ENCODE data around the gene LTA.

LTA gene

GRCh38 chr6:31543639-31544038, 28.4 kb upstream of the LTA start:
- no peak for DNase-seq

DNA sequence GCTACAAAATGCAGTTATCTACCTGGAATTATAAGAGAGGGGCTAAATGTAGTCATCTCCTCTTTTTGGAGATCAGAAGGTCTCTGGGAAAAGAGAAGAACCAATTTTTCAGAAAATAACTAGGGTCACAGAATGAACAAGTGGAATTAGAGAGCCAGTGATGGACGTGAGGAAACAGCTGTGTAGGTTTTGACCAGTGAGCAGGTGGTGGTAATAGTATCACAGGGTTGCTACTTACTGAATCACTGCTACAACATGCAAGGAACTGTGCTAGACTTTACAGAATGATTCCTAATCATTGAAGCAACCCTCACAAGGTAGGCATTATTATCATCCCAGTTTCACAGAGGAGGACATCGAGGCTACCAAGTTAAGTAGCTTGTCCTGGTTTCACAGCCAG, 27.4 kb upstream of the LTA start:
- no peak for DNase-seq

GRCh38 chr6:31545291-31545690, 26.8 kb upstream of the LTA start:
- no peak for DNase-seq

DNA sequence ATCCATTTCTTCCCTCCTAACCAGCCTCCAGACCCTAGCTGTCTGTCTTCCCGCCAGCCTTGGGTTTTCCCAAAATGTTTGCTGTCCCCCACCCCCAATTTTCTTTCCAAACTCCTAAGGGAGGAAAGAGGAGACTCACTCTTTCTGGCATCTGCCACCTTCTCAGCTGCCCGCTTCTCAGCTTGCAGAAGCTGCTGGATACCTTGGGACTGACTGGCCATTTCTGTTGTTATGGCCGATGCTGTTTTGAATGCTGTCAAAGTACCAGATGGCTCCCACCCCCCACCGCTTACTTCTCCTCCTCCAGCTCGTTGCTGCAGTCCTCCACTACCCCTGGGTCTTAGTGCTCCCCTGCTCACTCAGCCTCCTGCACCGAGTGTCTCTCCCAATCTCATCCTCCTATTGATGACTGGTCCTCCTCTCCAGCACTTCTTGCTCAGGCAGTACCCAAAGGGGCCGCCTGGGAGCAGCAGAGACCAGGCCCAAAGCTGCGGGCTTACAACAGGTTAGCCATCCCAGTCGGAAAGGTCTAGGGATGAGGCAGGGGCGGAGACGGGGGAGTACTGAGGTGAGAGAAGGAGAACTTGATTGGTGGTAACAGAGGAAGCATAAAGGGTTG, 25.6 kb upstream of the LTA start, which contains the start of gene ATP6V1G2:
TSS of gene ATP6V1G2 (minus strand) at position 270 of the 619 bp plus-strand sequence. CDS start at position 221, 49 bp downstream.
- DNase-seq: peak; percentile 80 to 85

GRCh38 chr6:31546958-31547726, 24.9 kb upstream of the LTA start, which contains the start of gene NFKBIL1:
NFKBIL1 (plus strand) TSS chr6:31547608; CDS start chr6:31547695, 87 bp downstream.
- DNase-seq: peak; percentile 86 to 89

DNA sequence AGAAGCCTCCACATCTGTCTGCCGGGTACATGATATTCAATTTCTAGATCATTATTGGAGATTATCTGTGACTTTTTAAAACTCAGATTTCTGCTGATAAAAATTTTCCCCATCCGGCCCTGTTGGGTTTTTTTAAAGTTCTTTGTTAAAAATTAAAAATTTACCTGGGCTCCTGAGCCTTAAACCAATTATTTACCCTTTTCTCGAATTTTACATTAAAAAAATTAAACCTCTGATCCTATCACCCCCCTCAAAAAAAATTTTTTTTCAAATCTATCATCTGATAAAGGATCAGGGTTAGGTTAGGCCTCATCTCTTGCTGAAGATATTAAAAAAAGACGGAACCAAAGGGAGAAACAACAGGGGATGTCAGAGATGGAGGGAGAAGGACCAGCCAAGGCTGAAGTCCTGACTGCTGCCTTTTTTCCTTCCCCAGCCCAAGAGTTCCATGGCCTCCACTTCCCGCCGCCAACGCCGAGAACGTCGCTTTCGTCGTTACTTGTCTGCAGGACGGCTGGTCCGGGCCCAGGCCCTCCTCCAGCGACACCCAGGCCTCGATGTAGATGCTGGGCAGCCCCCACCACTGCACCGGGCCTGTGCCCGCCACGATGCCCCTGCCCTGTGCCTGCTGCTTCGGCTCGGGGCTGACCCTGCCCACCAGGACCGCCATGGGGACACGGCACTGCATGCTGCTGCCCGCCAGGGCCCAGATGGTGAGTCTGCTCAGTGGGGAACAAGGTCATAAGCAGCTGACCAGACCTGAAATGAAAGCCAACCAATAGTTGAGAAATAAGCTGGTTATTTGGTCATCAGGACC, 24.2 kb upstream of the LTA start:
- DNase-seq: no peak

GRCh38 chr6:31548544-31548873, 23.6 kb upstream of the LTA start:
- no peak for DNase-seq

DNA sequence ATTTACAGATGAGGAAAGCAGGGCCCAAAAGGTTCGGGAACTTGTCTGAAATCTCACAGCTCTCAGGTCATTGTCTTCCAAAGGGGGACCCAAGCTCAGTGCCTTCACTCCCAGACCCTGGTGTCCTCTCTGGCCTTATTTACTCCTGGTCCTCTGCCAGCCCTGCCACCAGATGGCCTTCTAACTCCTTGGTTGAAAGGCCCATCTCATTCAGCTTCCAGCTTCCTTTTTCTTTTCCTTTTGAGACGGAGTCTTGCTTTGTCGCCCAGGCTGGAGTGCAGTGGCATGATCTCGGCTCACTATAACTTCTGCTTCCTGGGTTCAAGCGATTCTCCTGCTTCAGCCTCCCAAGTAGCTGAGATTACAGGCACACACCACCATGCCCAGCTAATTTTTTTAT, 20.7 kb upstream of the LTA start:
- peak; percentile 67 to 70 for DNase-seq

GRCh38 chr6:31556307-31556706, 15.8 kb upstream of the LTA start:
- DNase-seq: no peak

- DNase-seq: no peak
These were observed 14.4 kb upstream of the LTA start for GRCh38 chr6:31557443-31558317.

GRCh38 chr6:31558318-31558625, 13.8 kb upstream of the LTA start:
- no peak for DNase-seq

DNA sequence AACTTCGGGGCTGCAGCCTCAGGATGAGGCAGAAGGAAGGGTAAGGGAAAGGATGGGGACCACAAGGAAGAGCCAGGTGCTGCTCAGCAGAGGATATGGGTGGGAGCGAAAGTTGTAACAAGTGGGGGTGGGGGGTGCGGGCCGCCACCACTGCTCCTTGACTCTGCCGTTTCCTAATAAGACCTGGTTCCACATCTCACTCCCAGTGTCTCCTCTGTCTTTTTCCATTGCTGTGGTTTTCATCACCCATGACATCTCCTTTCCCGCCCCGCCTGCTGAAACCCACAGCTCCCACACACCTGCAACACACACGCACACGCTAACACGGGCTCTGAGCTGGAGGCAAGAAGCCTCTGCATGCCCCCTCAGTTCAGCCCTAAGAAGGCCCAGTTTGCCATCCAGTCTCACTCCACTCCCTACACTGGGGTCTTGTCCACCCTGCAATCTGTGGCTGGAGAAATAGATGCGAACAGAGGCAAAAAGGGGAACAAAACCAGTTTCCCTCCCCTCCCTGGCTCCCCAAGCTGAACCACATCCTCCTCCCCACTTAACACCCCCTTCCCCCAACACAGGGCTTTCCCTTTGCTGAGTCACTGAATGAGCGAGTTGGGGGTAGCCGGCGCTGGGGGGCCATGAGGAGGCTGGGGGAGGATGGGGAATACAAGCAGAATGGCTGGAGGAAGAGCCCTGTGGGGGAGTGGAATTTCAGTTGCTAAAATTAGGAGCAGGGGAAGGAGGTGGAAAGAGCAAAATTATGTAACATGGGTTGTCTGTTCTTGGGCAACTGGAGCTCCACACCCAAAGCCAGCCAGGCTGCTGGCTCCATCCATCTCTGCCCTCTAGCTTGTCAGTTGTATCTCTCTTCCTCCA, 13.2 kb upstream of the LTA start:
- peak; percentile 72 to 81 for DNase-seq

- no peak for DNase-seq
These were observed 12.5 kb upstream of the LTA start for GRCh38 chr6:31559606-31559957.

DNA sequence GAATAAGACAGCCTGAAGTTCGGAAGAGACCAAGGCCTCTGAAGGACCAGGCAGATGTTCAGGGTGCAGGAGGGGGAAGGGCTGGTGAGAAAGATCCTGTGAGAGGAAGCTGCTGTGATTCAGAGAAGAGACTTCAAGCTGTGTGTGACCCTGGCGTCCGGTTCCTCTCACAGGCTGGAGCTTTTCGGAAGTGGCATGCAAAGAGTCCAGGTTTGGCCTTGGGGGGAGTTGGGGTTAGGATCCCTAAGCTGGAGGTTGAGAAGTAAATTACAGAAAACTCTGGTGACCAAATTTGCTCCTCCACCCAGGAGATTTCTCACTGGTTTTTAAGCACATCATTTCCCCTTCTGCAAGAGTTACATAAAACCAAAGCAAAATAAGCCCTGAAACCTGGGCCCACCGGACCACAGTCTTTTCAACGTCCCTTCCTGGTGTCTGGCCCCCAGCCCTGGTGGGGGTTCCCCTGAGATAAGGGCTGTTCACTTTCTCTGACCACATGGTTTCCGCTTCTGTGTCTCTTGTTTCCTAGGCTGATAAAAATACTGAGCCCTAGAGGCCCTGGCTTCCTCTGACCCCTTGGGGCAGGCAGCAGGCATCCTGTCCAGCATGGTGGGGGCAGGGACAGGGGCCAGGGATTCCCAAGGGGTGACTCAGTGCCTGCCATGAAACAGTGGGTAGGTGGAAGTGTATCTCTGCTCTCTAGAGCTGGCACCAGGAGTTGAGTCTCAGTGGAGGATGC, 12.0 kb upstream of the LTA start:
- peak; percentile 44 to 57 for DNase-seq

GRCh38 chr6:31560697-31561058, 11.4 kb upstream of the LTA start:
- DNase-seq: no peak

DNA sequence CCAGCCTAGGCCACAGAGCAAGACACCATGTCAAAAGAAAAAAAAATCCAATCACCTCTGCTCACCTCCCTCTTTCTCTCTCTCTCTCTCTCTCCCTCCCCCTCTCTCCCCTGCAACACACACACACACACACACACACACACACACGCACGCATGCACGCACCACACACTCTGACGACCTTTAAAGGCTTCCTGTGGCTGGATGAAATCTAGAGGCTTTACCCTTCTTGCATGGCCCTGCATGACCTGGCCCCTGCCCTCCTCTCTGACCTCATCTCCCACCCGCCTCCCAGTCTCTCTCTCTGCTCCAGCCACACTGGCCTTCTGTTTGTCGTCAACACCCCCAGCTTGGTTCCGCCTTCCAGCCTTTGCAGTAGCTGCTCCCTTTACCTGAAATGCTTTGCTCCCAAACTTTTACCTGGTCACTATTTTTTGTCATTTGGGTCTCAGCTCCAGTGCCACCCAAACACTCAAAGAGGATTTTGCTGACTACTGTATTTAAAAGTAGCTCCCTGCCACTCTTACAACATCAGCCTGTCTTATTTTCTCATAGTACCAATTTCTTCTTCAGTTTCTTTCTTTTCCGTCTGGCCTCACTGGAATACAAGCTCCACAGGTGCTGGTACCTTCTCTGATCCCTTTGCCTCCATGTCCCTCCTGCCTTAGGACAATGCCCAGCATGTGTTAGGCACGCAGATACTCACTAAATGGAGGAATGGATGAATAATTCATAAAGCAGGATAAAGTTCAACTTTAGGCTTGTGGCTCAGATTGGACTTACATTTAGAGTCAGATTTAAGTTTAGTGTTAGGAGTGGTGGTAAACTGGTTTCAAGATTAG, 4.3 kb upstream of the LTA start:
- DNase-seq: no peak

- DNase-seq: peak; percentile 68 to 71
These were observed 3.5 kb upstream of the LTA start for GRCh38 chr6:31568537-31568961.

DNA sequence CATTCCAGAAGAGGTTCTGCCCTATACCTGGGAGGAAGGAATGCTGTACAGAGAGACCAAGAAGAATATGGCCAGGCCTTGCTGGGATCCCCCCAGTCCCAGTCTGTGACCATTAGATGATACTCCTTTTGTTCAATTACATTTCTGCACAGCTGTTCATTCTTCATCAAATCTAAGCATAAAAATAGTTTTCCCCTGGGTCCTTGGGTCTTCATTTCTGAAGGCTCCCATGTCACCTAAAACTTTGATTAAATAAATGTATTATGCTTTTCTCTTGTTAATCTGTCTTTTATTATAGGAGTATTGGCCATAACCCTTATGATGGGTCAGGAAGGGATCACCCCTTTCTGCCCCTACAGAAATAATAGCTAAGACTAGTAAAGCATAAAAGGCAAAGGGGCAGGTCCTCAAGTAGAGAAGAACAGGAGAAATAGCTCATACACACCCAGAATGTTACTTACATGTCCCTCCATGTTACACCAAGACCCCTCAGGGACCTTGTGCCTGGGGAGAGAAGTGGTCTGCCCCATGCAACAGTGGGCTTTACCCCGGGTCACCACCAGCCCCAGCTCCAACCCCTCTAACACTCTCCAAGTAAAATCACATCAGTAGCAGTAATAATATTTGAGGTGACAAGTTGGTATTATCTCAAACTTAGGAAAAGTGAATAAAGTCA, 2.1 kb upstream of the LTA start:
- no peak for DNase-seq

GRCh38 chr6:31573239-31574105, 1.4 kb downstream of the LTA start:
- no peak for DNase-seq

Measured in activated CD4-positive, alpha-beta T cell treated with anti-CD3 and anti-CD28 coated beads for 4 hours (primary cell).